Endothelial cell of umbilical vein (primary cell): Measurements from ENCODE around the gene TYR. TPM values are rescaled to one million over a fixed set of nuclear protein-coding genes. Genes with fewer than 3 reads are reported as not detected.

Source experiments
- BruUV-seq: library from RNA; stranded (reverse); fragments of 400-500 nt; replicated peaks from 2 replicates; lab custom pipeline; 2021; lab: Mats Ljungman, UMichigan
- CTCF ChIA-PET: fragments of 300-600, 350-600 bp; sonication (Branson Sonifier 250); formaldehyde crosslinking; loops from one replicate; lab custom pipeline; 2021; ENCODE audit warnings: antibody characterized with exemption, inconsistent platforms; lab: Charles Lee
- POLR2A ChIA-PET: fragments of 300-600, 350-600 bp; sonication (Branson Sonifier 250); formaldehyde crosslinking; loops from one replicate; lab custom pipeline; 2021; ENCODE audit warnings: antibody characterized with exemption, inconsistent platforms; lab: Charles Lee
- DNase-seq: peaks from one replicate; pipeline ENCODE4 v3.0.0-alpha.2; 2011; ENCODE audit warnings: low read depth, low spot score
- FAIRE-seq: peaks from 2 replicates; lab custom pipeline; 2011; peaks lifted over from hg19 to GRCh38; lab: Jason Lieb, UNC
- H2AFZ ChIP-seq: 2 replicates; pipeline ENCODE4 v1.6.0; 2012; ENCODE audit warnings: low read depth, low read length, control low read depth, inconsistent platforms
- H3K27ac ChIP-seq: 2 replicates; pipeline ENCODE4 v1.5.1; 2011; ENCODE audit warnings: low read depth, mild to moderate bottlenecking, control low read depth, low read length, moderate library complexity; ENCODE audit not compliant: insufficient read depth
- H3K27me3 ChIP-seq, 2 experiments: 2 replicates each; pipeline versions ENCODE4 v1.6.0 to v1.6.1; 2011; ENCODE audit warnings: low read length in 2 of 2, mixed read lengths in 1 of 2; ENCODE audit not compliant: control insufficient read depth in 2 of 2, insufficient read depth in 2 of 2
- H3K36me3 ChIP-seq, 2 experiments: 2 replicates in 1 of 2; 3 replicates in 1 of 2; pipeline ENCODE4 v1.5.1; 2011; ENCODE audit warnings: low read length in 2 of 2, mild to moderate bottlenecking in 1 of 2, moderate library complexity in 1 of 2; ENCODE audit not compliant: control insufficient read depth in 2 of 2, insufficient read depth in 2 of 2; ENCODE audit errors: extremely low read depth in 1 of 2
- H3K4me1 ChIP-seq: 3 replicates; pipeline ENCODE4 v1.5.1; 2011; ENCODE audit warnings: mild to moderate bottlenecking, low read length; ENCODE audit not compliant: control insufficient read depth, insufficient read depth; ENCODE audit errors: extremely low read depth
- H3K4me2 ChIP-seq: 2 replicates; pipeline ENCODE4 v1.6.1; 2011; ENCODE audit warnings: low read length, control low read depth, mixed read lengths; ENCODE audit not compliant: insufficient read depth
- H3K4me3 ChIP-seq, 3 experiments: fragments of 200-600 bp in 1 of 3; sonication (generic), shearing (Covaris generic) in 1 of 3; replicated peaks in 1 of 3; 2 replicates each; pipeline ENCODE4 v1.5.1; 2011 to 2016; ENCODE audit warnings: control low read depth in 3 of 3, low read length in 3 of 3, mild to moderate bottlenecking in 2 of 3, inconsistent platforms in 1 of 3, low read depth in 1 of 3, moderate library complexity in 1 of 3; ENCODE audit not compliant: insufficient read depth in 1 of 3
- H3K79me2 ChIP-seq: 2 replicates; pipeline ENCODE4 v1.6.0; 2012; ENCODE audit warnings: low read length, inconsistent platforms; ENCODE audit not compliant: control insufficient read depth, insufficient read depth
- H3K9ac ChIP-seq: replicated peaks from 2 replicates; pipeline ENCODE3; 2011; ENCODE audit warnings: low read length, control low read depth; ENCODE audit not compliant: insufficient read depth; ENCODE audit errors: extremely low read depth
- H3K9me1 ChIP-seq: replicated peaks from 3 replicates; pipeline ENCODE4 v1.6.0; 2011; ENCODE audit warnings: mild to moderate bottlenecking, low read length; ENCODE audit not compliant: control insufficient read depth, insufficient read depth; ENCODE audit errors: extremely low read depth
- H3K9me3 ChIP-seq: replicated peaks from 2 replicates; pipeline ENCODE4 v1.5.1; 2012; ENCODE audit warnings: low read length, inconsistent platforms; ENCODE audit not compliant: control insufficient read depth, insufficient read depth
- H4K20me1 ChIP-seq: replicated peaks from 2 replicates; pipeline ENCODE3; 2011; ENCODE audit warnings: mild to moderate bottlenecking, low read length; ENCODE audit not compliant: control insufficient read depth, insufficient read depth; ENCODE audit errors: extremely low read depth
- CTCF ChIP-seq, 2 donors: IDR thresholded peaks; 1 replicate in 1 of 2; 2 replicates in 1 of 2; pipeline ENCODE4 v1.5.1; 2011; ENCODE audit warnings: low read length in 2 of 2, mild to moderate bottlenecking in 2 of 2, moderate library complexity in 2 of 2, control low read depth in 1 of 2, inconsistent platforms in 1 of 2, low read depth in 1 of 2; ENCODE audit not compliant: insufficient read depth in 1 of 2; ENCODE audit errors: extremely low read depth in 1 of 2
- EZH2 ChIP-seq: IDR thresholded peaks from 2 replicates; pipeline ENCODE4 v1.6.1; 2012; ENCODE audit warnings: borderline replicate concordance, low read depth, mild to moderate bottlenecking, moderate library complexity, low read length, inconsistent platforms; ENCODE audit not compliant: severe bottlenecking
- FOS ChIP-seq: IDR thresholded peaks from 2 replicates; pipeline ENCODE4 v1.6.1; 2011; ENCODE audit warnings: mild to moderate bottlenecking, low read length, moderate library complexity, borderline replicate concordance; ENCODE audit not compliant: insufficient read depth
- GATA2 ChIP-seq: IDR thresholded peaks from 2 replicates; pipeline ENCODE4 v1.7.0; 2011; ENCODE audit warnings: low read depth, mild to moderate bottlenecking, moderate library complexity, mixed read lengths, low read length; ENCODE audit not compliant: insufficient read length, insufficient read depth
- JUN ChIP-seq: IDR thresholded peaks from 2 replicates; pipeline ENCODE4 v1.6.1; 2011; ENCODE audit warnings: borderline replicate concordance, low read depth; ENCODE audit not compliant: insufficient read length, insufficient read depth
- MAX ChIP-seq: IDR thresholded peaks from 2 replicates; pipeline ENCODE4 v1.6.1; 2011; ENCODE audit not compliant: insufficient read depth, insufficient read length
- MYC ChIP-seq: IDR thresholded peaks from one replicate; pipeline ENCODE4 v1.6.1; 2011; ENCODE audit warnings: mild to moderate bottlenecking, low read depth, low read length
- POLR2A ChIP-seq: IDR thresholded peaks from 2 replicates; pipeline ENCODE4 v1.6.1; 2012; ENCODE audit warnings: low read depth, mild to moderate bottlenecking, control low read depth, low read length
- POLR2AphosphoS5 ChIP-seq: IDR thresholded peaks from 2 replicates; pipeline ENCODE4 v1.6.1; 2012; ENCODE audit warnings: low read depth, mild to moderate bottlenecking, control low read depth, low read length, moderate library complexity; ENCODE audit not compliant: insufficient read depth
- dilution Hi-C: fragments of 300-500 bp; cut with MboI; formaldehyde crosslinking; loops from one replicate; pipeline ENCODE4 v1.15.0; 2019; ENCODE audit warnings: low sequenced_read_pairs; ENCODE audit not compliant: extremely low pct_ligation_motif_present
- intact Hi-C: fragments of 100-400 bp; cut with micrococcal nuclease; formaldehyde crosslinking; loops from one replicate; pipeline ENCODE4 v1.10.0; 2022
- polyA plus RNA-seq, 4 experiments: library from polyadenylated mRNA; depleted of rRNA in 3 of 4; stranded (reverse) in 3 of 4; unstranded in 1 of 4; fragments of >200 nt; gene quantifications; 2 replicates each; pipeline versions ENCODE4 v1.2.1 to v1.2.3, GENCODE V29; 2011 to 2012; ENCODE audit warnings: missing spikeins in 1 of 4
- total RNA-seq: library from RNA; stranded (reverse); gene quantifications from 2 replicates; pipeline ENCODE4 v1.2.3, GENCODE V29; 2021

Gene TYR
- total and polyA plus RNA-seq, 2 donors (not counting 3 experiments of a cell fraction or from before 2014, with no cell fraction given): not detected

DNA sequence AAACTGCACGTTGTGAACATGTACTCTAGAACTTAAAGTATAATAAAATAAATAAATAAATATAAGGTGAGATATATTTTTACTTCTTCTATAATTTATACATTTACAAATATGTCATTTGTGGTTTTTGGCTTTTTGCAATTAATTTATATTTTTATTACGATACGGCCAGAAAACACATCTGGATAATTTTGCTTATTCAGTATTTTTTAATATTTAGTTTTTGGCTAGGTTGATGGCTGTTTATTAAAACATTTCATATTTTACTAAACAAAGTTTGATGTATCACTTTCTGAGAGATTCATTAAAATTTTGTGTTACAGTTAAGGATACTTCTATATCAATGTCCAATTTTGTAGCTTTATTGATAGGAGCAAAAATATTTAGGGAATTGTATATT lies 15.7 kb upstream of the TYR start:
- H3K9me3 ChIP-seq: no peaks in the 10 kb centered on the region
- dilution Hi-C loops: no loop called here
- TF ChIP-seq POLR2AphosphoS5 (no peak), GATA2 (no peak), CTCF (IDR thresholded peaks at IDR 0.05; ENCODE audit: extremely low read depth in 1 of 2, insufficient read depth in 1 of 2, low read depth in 1 of 2, low read length in 2 of 2) (no peak), POLR2A (no peak), JUN (no peak), MYC (no peak), EZH2 (no peak), MAX (no peak), FOS (no peak)
- no peaks in the 10 kb centered on the region for H3K27me3 ChIP-seq
- no peaks in the 10 kb centered on the region for H3K36me3 ChIP-seq
- H3K79me2 ChIP-seq: no peaks in the 10 kb centered on the region
- no peak overlapping the region for H2AFZ ChIP-seq
- no peaks in the 10 kb centered on the region for H4K20me1 ChIP-seq
- H3K9ac ChIP-seq: no peak overlapping the region
- H3K4me1 ChIP-seq: no peaks in the 10 kb centered on the region
- ChIA-PET POLR2A (no interaction called here), CTCF (interaction anchor here (1.3 kb wide), 1 partner anchor 9 kb away, joined by 3 read pairs; no protein-coding TSS in a partner anchor)
- H3K9me1 ChIP-seq: no peaks in the 10 kb centered on the region
- H3K27ac ChIP-seq: no peak overlapping the region
- no peak overlapping the region for H3K4me3 ChIP-seq
- no TSS peak for BruUV-seq
- H3K4me2 ChIP-seq: no peak overlapping the region
- intact Hi-C loops: no loop called here
- no peak for DNase-seq
- FAIRE-seq: no peak
